Upper lobe of left lung (tissue), 6 donors: ENCODE data around the gene CCDC78. TPM values are rescaled to one million over a fixed set of nuclear protein-coding genes. Genes with fewer than 3 reads are reported as not detected.

Experiments used
- ATAC-seq, 2 donors: fragments of 200-7000 bp; cut with Tn5 transposase; one replicate each; pipeline ENCODE4 v1.9.1; 2022; ENCODE audit warnings: mild to moderate bottlenecking in 2 of 2, moderate library complexity in 2 of 2; ENCODE audit not compliant: low FRiP score in 2 of 2
- DNase-seq, 2 donors: peaks; one replicate each; pipeline ENCODE4 v3.0.0-alpha.2; 2019 to 2020
- H3K27ac ChIP-seq, 4 donors: fragments of 200-600 bp; sonication (generic); one replicate each; pipeline ENCODE4 v1.5.1; 2016 to 2019
- H3K27me3 ChIP-seq, 4 donors: fragments of 200-600 bp; sonication (generic); one replicate each; pipeline ENCODE4 v1.5.1; 2017 to 2019
- H3K36me3 ChIP-seq, 4 donors: fragments of 200-600 bp; sonication (generic); one replicate each; pipeline ENCODE4 v1.5.1; 2016 to 2019
- H3K4me1 ChIP-seq, 4 donors: fragments of 200-600 bp; sonication (generic); one replicate each; pipeline ENCODE4 v1.5.1; 2018 to 2019
- H3K4me3 ChIP-seq, 4 donors: fragments of 200-600 bp; sonication (generic); one replicate each; pipeline ENCODE4 v1.5.1; 2017 to 2019; ENCODE audit warnings: mild to moderate bottlenecking in 2 of 4, moderate library complexity in 1 of 4
- H3K9me3 ChIP-seq, 4 donors: fragments of 200-600 bp; sonication (generic); one replicate each; pipeline ENCODE4 v1.5.1; 2018 to 2019
- CTCF ChIP-seq, 6 experiments: fragments of 450-650 bp in 4 of 6; fragments of 200-600 bp in 2 of 6; sonication (generic) in 2 of 6; IDR thresholded peaks; one replicate each; pipeline ENCODE4 v1.5.1; 2016 to 2019; ENCODE audit warnings: antibody characterized with exemption in 6 of 6
- EP300 ChIP-seq, 4 donors: sonication (generic); formaldehyde crosslinking; IDR thresholded peaks; one replicate each; pipeline ENCODE4 v1.5.1; 2017; ENCODE audit warnings: antibody characterized with exemption in 4 of 4, control low read depth in 2 of 4
- POLR2A ChIP-seq, 4 donors: fragments of 450-650 bp; IDR thresholded peaks; one replicate each; pipeline ENCODE4 v1.5.1; 2016 to 2017; ENCODE audit warnings: antibody characterized with exemption in 4 of 4, mild to moderate bottlenecking in 2 of 4
- POLR2AphosphoS5 ChIP-seq, 2 donors: sonication (generic); formaldehyde crosslinking; IDR thresholded peaks; one replicate each; pipeline ENCODE4 v1.5.1; 2017; ENCODE audit warnings: antibody characterized with exemption in 2 of 2
- WGBS, 2 donors: methylation state at CpG; one replicate each; pipeline ENCODE4 v1.1.5; 2017 to 2018; 5-methylcytosine and 5-hydroxymethylcytosine counted together
- total RNA-seq, 6 donors: library from RNA; depleted of rRNA in 4 of 6; stranded (reverse); fragments of >200 nt in 4 of 6; gene quantifications; one replicate each; pipeline versions ENCODE4 v1.1.0 to v1.2.1, GENCODE V29; 2016 to 2021
- donor health status: DM: no; HTN: no; CAD: no; lungs with moderate emphysema.
- donor health status: DM: no; HTN: yes; CAD: no; lungs with severe emphysema.

The CCDC78 gene
- total RNA-seq, 6 donors from 2014 or later = 3.5 to 69.1 (median 23.3) TPM

GRCh38 chr16:760545-761343, 34.5 kb upstream of the CCDC78 start, which contains the start of gene MSLN:
Gene MSLN, plus strand, starts transcription at chr16:760734. Its CDS starts 1,947 bp downstream, at chr16:762681.
- H3K27me3 ChIP-seq = no peaks in the 10 kb centered on the region
- peak within 1 kb of the TSS; percentile 71 to 79 (median 76) for H3K27ac ChIP-seq
- WGBS, 2 donors = 50 to 77% methylated on average over 19 to 30 of the region's 37 CpGs
- ATAC-seq (peak; percentile 36 to 66), DNase-seq (peak; percentile 40 to 85)
- peak within 1 kb of the TSS in 2 of 4 donors; percentile 32 to 36 for H3K4me3 ChIP-seq
- no peaks in the 10 kb centered on the region for H3K36me3 ChIP-seq
- H3K9me3 ChIP-seq = no peaks in the 10 kb centered on the region
- peaks cover 0 to 15% (median 11%) of the 10 kb centered on the region in 4 donors for H3K4me1 ChIP-seq
- TF ChIP-seq POLR2AphosphoS5 (IDR thresholded peaks at IDR 0.05) = no peak
- TF ChIP-seq EP300 (IDR thresholded peaks at IDR 0.05) = no peak
- no peak for TF ChIP-seq POLR2A (IDR thresholded peaks at IDR 0.05)
- no peak for TF ChIP-seq CTCF (IDR thresholded peaks at IDR 0.05)

- Histone ChIP-seq H3K27ac (peak overlapping the region; percentile 71 to 79 (median 76)), H3K4me1 (peaks cover 0 to 15% (median 11%) of the 10 kb centered on the region in 4 donors), H3K36me3 (no peaks in the 10 kb centered on the region), H3K9me3 (no peaks in the 10 kb centered on the region), H3K4me3 (peak overlapping the region in 1 of 4 donors; percentile 7), H3K27me3 (no peaks in the 10 kb centered on the region)
- ATAC-seq (no peak), DNase-seq (peak in 1 of 2 donors; percentile 78)
- TF ChIP-seq POLR2A (IDR thresholded peaks at IDR 0.05) = no peak
- no peak for TF ChIP-seq EP300 (IDR thresholded peaks at IDR 0.05)
- TF ChIP-seq CTCF (IDR thresholded peaks at IDR 0.05) = no peak
- TF ChIP-seq POLR2AphosphoS5 (IDR thresholded peaks at IDR 0.05) = no peak
- WGBS, 2 donors = 45 to 64% methylated on average over 4 to 14 of the region's 15 CpGs
Measured at GRCh38 chr16:760065-760464, 33.8 kb upstream of the CCDC78 start.

GRCh38 chr16:759110-759910, 33.1 kb upstream of the CCDC78 start:
- H3K36me3 ChIP-seq = no peaks in the 10 kb centered on the region
- WGBS, 2 donors = 65 to 71% methylated on average over 11 to 34 of the region's 34 CpGs
- H3K4me3 ChIP-seq = peak overlapping the region in 1 of 4 donors; percentile 7
- H3K4me1 ChIP-seq = peaks cover 0 to 19% (median 11%) of the 10 kb centered on the region in 4 donors
- TF ChIP-seq POLR2AphosphoS5 (IDR thresholded peaks at IDR 0.05) (no peak), CTCF (IDR thresholded peaks at IDR 0.05) (peak in 1 of 6 experiments; percentile 7), EP300 (IDR thresholded peaks at IDR 0.05) (peak in 1 of 4 donors; percentile 15), POLR2A (IDR thresholded peaks at IDR 0.05) (peak in 1 of 4 donors; percentile 30)
- DNase-seq = peak in 1 of 2 donors; percentile 92
- no peaks in the 10 kb centered on the region for H3K9me3 ChIP-seq
- peak overlapping the region; percentile 76 to 79 (median 77) for H3K27ac ChIP-seq
- ATAC-seq = peak; percentile 43 to 89
- H3K27me3 ChIP-seq = no peaks in the 10 kb centered on the region

- no peak overlapping the region for H3K27ac ChIP-seq
- TF ChIP-seq CTCF (IDR thresholded peaks at IDR 0.05) (no peak), EP300 (IDR thresholded peaks at IDR 0.05) (no peak), POLR2A (IDR thresholded peaks at IDR 0.05) (no peak), POLR2AphosphoS5 (IDR thresholded peaks at IDR 0.05) (no peak)
- no peak overlapping the region for H3K4me3 ChIP-seq
- H3K4me1 ChIP-seq = peaks cover 0 to 19% (median 8%) of the 10 kb centered on the region in 4 donors
- no peaks in the 10 kb centered on the region for H3K36me3 ChIP-seq
- ATAC-seq (no peak), DNase-seq (no peak)
- WGBS, 2 donors = 84 to 90% methylated on average over 5 of the region's 5 CpGs
- H3K9me3 ChIP-seq = no peaks in the 10 kb centered on the region
- H3K27me3 ChIP-seq = no peaks in the 10 kb centered on the region
Measured at GRCh38 chr16:756428-756827, 30.2 kb upstream of the CCDC78 start.
